Measurements from ENCODE around the gene ORC3.

The ORC3 gene

DNA sequence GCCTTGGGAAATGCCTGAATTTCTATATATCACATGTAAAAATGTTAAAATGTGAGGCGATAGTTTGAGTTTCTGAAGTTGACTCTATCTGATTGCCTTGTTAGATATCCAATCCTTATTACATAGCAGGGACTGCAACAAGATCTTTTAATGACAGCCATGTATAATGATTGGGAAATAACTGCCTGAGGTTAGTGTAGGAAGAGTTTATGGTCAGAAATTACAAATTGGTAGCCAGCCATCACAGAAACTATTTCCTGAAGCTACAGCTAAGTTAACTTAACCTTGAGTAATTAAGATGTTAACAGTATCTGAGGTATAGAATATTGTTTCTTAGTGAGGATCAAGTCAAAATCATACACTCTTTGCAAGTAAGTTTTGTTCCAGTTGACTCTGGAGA lies 71.1 kb downstream of the ORC3 start:
- DNase-seq = peak; percentile 40
- H2BK5ac ChIP-seq (ENCODE audit: low read depth, low read length, poor library complexity, severe bottlenecking) = no peak overlapping the region
- peak overlapping the region in 1 of 2 experiments; percentile 70 for H3K18ac ChIP-seq (ENCODE audit: low read depth in 1 of 2, low read length in 2 of 2)
- H3K23ac ChIP-seq (ENCODE audit: low read length in 2 of 2) = no peak overlapping the region
- peak overlapping the region; percentile 66 for H3K9ac ChIP-seq (ENCODE audit: low read length)
- peaks cover 3 to 45% of the 10 kb centered on the region in 2 experiments for H3K36me3 ChIP-seq (ENCODE audit: control insufficient read depth in 1 of 2, insufficient read depth in 2 of 2, low read depth in 1 of 2, low read length in 2 of 2)
- H2AK5ac ChIP-seq (ENCODE audit: low read length, severe bottlenecking) = no peak overlapping the region
- H3K27ac ChIP-seq (ENCODE audit: low read length, poor library complexity, severe bottlenecking) = no peak overlapping the region
- no peak overlapping the region for H3K4me2 ChIP-seq (ENCODE audit: low read length, poor library complexity, severe bottlenecking)
- H3K9me3 ChIP-seq (ENCODE audit: control insufficient read depth, low read length) = no peaks in the 10 kb centered on the region
- no peak overlapping the region for H3K4ac ChIP-seq (ENCODE audit: low read depth in 1 of 2, low read length in 2 of 2)
- no peak overlapping the region for H2AFZ ChIP-seq (ENCODE audit: low read depth, low read length)
- no CpG with 5 or more reads among the region's 1 CpG for WGBS
- H2BK120ac ChIP-seq (ENCODE audit: low read depth, low read length) = no peak overlapping the region
- H3K4me1 ChIP-seq (ENCODE audit: control insufficient read depth, insufficient read depth, low read depth, low read length) = peaks cover 2% of the 10 kb centered on the region
- H3K14ac ChIP-seq (ENCODE audit: low read length in 2 of 2) = no peak overlapping the region
- no peaks in the 10 kb centered on the region for H3K27me3 ChIP-seq (ENCODE audit: control insufficient read depth in 1 of 2, insufficient read depth in 1 of 2, low read length in 2 of 2)
- H2BK12ac ChIP-seq (ENCODE audit: low read length in 2 of 2) = no peak overlapping the region
- H3K4me3 ChIP-seq (ENCODE audit: insufficient read depth in 1 of 2, low read depth in 1 of 2, low read length in 2 of 2) = peak overlapping the region in 1 of 2 experiments; percentile 17
- no peak overlapping the region for H4K8ac ChIP-seq (ENCODE audit: low read length)
- H3K79me1 ChIP-seq (replicated peaks; ENCODE audit: low read length, poor library complexity, severe bottlenecking) = peaks cover 4% of the 10 kb centered on the region
- no peak overlapping the region for H2BK15ac ChIP-seq (ENCODE audit: low read depth, poor library complexity, severe bottlenecking)
- H4K91ac ChIP-seq (ENCODE audit: low read length) = no peak overlapping the region

DNA sequence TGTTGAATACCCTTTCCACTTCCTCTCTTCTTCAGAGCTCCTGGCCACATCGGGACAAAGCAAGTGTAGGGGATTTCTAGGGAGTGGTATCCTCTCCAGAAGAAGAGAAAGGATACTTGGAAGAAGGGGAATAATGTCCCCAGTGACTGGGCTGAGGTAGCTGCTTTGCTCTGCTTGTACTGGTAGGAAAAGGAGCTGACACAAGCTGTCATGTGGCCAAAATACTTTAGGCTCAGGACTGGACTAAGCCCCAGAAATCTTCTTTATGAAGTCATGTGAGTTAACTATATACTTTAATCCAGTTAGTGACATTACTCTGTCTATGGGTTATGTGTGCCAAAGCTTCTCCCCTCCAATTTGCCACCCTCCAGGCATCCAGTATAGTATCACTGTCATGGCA lies 71.6 kb downstream of the ORC3 start:
- WGBS = 100% methylated on average over 1 of the region's 1 CpG

DNA sequence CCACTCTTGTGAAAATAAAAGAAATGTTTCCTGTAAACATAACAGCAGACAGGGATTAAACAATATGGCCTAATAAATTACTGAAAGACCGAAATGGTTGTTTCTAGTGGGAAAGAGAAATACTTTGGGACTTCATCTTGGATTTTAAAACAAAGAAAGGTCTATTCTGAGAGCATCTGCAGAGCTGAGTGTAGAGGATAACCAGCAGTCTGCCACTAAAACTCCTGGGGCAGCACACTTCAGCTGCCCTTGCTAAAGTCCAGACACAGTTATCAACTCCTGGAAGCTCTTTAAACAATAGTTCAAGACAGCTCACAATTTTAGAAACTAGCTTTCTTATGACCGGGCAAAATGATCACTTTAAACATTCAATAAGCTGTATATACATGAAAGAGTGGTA lies 73.5 kb downstream of the ORC3 start:
- Histone ChIP-seq H2BK120ac (ENCODE audit: low read depth, low read length) (no peak overlapping the region), H2AFZ (ENCODE audit: low read depth, low read length) (no peak overlapping the region), H3K36me3 (ENCODE audit: control insufficient read depth in 1 of 2, insufficient read depth in 2 of 2, low read depth in 1 of 2, low read length in 2 of 2) (peaks cover 7 to 46% of the 10 kb centered on the region in 2 experiments), H2BK15ac (ENCODE audit: low read depth, poor library complexity, severe bottlenecking) (no peak overlapping the region), H3K27ac (ENCODE audit: low read length, poor library complexity, severe bottlenecking) (no peak overlapping the region), H3K4me3 (ENCODE audit: insufficient read depth in 1 of 2, low read depth in 1 of 2, low read length in 2 of 2) (no peak overlapping the region), H2AK5ac (ENCODE audit: low read length, severe bottlenecking) (no peak overlapping the region), H2BK5ac (ENCODE audit: low read depth, low read length, poor library complexity, severe bottlenecking) (no peak overlapping the region), H3K9ac (ENCODE audit: low read length) (no peak overlapping the region), H3K4me1 (ENCODE audit: control insufficient read depth, insufficient read depth, low read depth, low read length) (peaks cover 2% of the 10 kb centered on the region), H3K4ac (ENCODE audit: low read depth in 1 of 2, low read length in 2 of 2) (no peak overlapping the region), H3K9me3 (ENCODE audit: control insufficient read depth, low read length) (no peaks in the 10 kb centered on the region), H2BK12ac (ENCODE audit: low read length in 2 of 2) (no peak overlapping the region), H3K14ac (ENCODE audit: low read length in 2 of 2) (no peak overlapping the region), H3K23ac (ENCODE audit: low read length in 2 of 2) (no peak overlapping the region), H3K79me1 (replicated peaks; ENCODE audit: low read length, poor library complexity, severe bottlenecking) (peaks cover 7% of the 10 kb centered on the region), H3K4me2 (ENCODE audit: low read length, poor library complexity, severe bottlenecking) (no peak overlapping the region), H4K91ac (ENCODE audit: low read length) (no peak overlapping the region), H3K18ac (ENCODE audit: low read depth in 1 of 2, low read length in 2 of 2) (no peak overlapping the region), H4K8ac (ENCODE audit: low read length) (no peak overlapping the region), H3K27me3 (ENCODE audit: control insufficient read depth in 1 of 2, insufficient read depth in 1 of 2, low read length in 2 of 2) (no peaks in the 10 kb centered on the region)
- WGBS = 54% methylated on average over 1 of the region's 2 CpGs
- DNase-seq = no peak

More for the DNA sequence above, 71.6 kb downstream of the ORC3 start:
- Histone ChIP-seq H4K8ac (ENCODE audit: low read length) (no peak overlapping the region), H2BK5ac (ENCODE audit: low read depth, low read length, poor library complexity, severe bottlenecking) (no peak overlapping the region), H2AK5ac (ENCODE audit: low read length, severe bottlenecking) (no peak overlapping the region), H3K4me3 (ENCODE audit: insufficient read depth in 1 of 2, low read depth in 1 of 2, low read length in 2 of 2) (peak overlapping the region in 1 of 2 experiments; percentile 17), H3K27ac (ENCODE audit: low read length, poor library complexity, severe bottlenecking) (no peak overlapping the region), H3K23ac (ENCODE audit: low read length in 2 of 2) (no peak overlapping the region), H3K4me2 (ENCODE audit: low read length, poor library complexity, severe bottlenecking) (no peak overlapping the region), H2BK120ac (ENCODE audit: low read depth, low read length) (no peak overlapping the region), H2AFZ (ENCODE audit: low read depth, low read length) (no peak overlapping the region), H3K36me3 (ENCODE audit: control insufficient read depth in 1 of 2, insufficient read depth in 2 of 2, low read depth in 1 of 2, low read length in 2 of 2) (peaks cover 3 to 45% of the 10 kb centered on the region in 2 experiments), H3K9ac (ENCODE audit: low read length) (peak overlapping the region; percentile 7), H3K27me3 (ENCODE audit: control insufficient read depth in 1 of 2, insufficient read depth in 1 of 2, low read length in 2 of 2) (no peaks in the 10 kb centered on the region), H3K4ac (ENCODE audit: low read depth in 1 of 2, low read length in 2 of 2) (peak overlapping the region; percentile 13 to 58), H3K4me1 (ENCODE audit: control insufficient read depth, insufficient read depth, low read depth, low read length) (peaks cover 2% of the 10 kb centered on the region), H2BK15ac (ENCODE audit: low read depth, poor library complexity, severe bottlenecking) (no peak overlapping the region), H3K14ac (ENCODE audit: low read length in 2 of 2) (no peak overlapping the region), H3K18ac (ENCODE audit: low read depth in 1 of 2, low read length in 2 of 2) (peak overlapping the region; percentile 39 to 70), H4K91ac (ENCODE audit: low read length) (peak overlapping the region; percentile 46), H3K9me3 (ENCODE audit: control insufficient read depth, low read length) (no peaks in the 10 kb centered on the region), H3K79me1 (replicated peaks; ENCODE audit: low read length, poor library complexity, severe bottlenecking) (peaks cover 4% of the 10 kb centered on the region), H2BK12ac (ENCODE audit: low read length in 2 of 2) (peak overlapping the region in 1 of 2 experiments; percentile 83)
- DNase-seq = no peak

DNA sequence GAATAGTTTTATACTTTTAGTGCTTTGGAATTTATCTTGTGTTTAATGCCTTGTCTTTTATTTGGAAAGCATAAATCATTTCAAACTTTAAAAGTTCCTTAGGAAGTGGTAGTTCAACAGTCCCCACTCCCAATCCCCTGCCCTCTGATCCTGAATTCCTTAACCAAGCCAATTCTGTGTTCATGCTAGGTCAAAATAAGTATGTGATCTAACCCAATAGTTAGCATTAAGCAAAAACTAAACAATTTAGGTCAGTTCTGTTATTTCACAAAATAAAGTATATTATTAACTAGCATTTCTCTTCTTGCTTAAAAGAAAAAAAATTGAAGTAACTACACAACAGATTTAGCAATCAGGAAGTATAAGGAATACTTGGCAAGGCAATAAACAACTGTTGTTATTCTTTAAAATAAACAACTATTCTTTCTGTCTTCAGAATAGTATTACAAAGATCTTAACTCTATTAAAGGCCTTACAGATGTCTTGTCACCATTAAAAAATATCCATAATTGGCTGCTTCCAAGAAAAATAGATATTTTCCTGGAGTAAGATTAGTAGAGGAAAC lies 75.1 kb downstream of the ORC3 start:
- Histone ChIP-seq H2BK5ac (ENCODE audit: low read depth, low read length, poor library complexity, severe bottlenecking) (no peak overlapping the region), H3K14ac (ENCODE audit: low read length in 2 of 2) (no peak overlapping the region), H3K4me3 (ENCODE audit: insufficient read depth in 1 of 2, low read depth in 1 of 2, low read length in 2 of 2) (no peak overlapping the region), H3K9me3 (ENCODE audit: control insufficient read depth, low read length) (no peaks in the 10 kb centered on the region), H2BK15ac (ENCODE audit: low read depth, poor library complexity, severe bottlenecking) (no peak overlapping the region), H3K9ac (ENCODE audit: low read length) (no peak overlapping the region), H4K8ac (ENCODE audit: low read length) (no peak overlapping the region), H2AK5ac (ENCODE audit: low read length, severe bottlenecking) (no peak overlapping the region), H3K23ac (ENCODE audit: low read length in 2 of 2) (no peak overlapping the region), H2AFZ (ENCODE audit: low read depth, low read length) (no peak overlapping the region), H4K91ac (ENCODE audit: low read length) (no peak overlapping the region), H3K4ac (ENCODE audit: low read depth in 1 of 2, low read length in 2 of 2) (no peak overlapping the region), H3K36me3 (ENCODE audit: control insufficient read depth in 1 of 2, insufficient read depth in 2 of 2, low read depth in 1 of 2, low read length in 2 of 2) (peaks cover 7 to 57% of the 10 kb centered on the region in 2 experiments), H3K79me1 (replicated peaks; ENCODE audit: low read length, poor library complexity, severe bottlenecking) (peaks cover 8% of the 10 kb centered on the region), H3K27ac (ENCODE audit: low read length, poor library complexity, severe bottlenecking) (no peak overlapping the region), H3K18ac (ENCODE audit: low read depth in 1 of 2, low read length in 2 of 2) (no peak overlapping the region), H3K4me2 (ENCODE audit: low read length, poor library complexity, severe bottlenecking) (no peak overlapping the region), H2BK12ac (ENCODE audit: low read length in 2 of 2) (no peak overlapping the region), H3K4me1 (ENCODE audit: control insufficient read depth, insufficient read depth, low read depth, low read length) (peaks cover 2% of the 10 kb centered on the region), H2BK120ac (ENCODE audit: low read depth, low read length) (no peak overlapping the region), H3K27me3 (ENCODE audit: control insufficient read depth in 1 of 2, insufficient read depth in 1 of 2, low read length in 2 of 2) (no peaks in the 10 kb centered on the region)
- no peak for DNase-seq
